ENCODE measurements around the gene INTU. TPM values are rescaled to one million over a fixed set of nuclear protein-coding genes. Genes with fewer than 3 reads are reported as not detected.
A peak's percentile ranks its signal among the peaks of the same experiment; 100 is the strongest.
"Not testable (repeated sequence)": the region's sequence is repeated elsewhere in the genome, so short reads cannot be mapped to it uniquely, and the experiment has no call there.

The INTU gene
- total RNA-seq, 4 donors from 2014 or later, result 5.8 to 19.3 (median 8.3) TPM

DNA sequence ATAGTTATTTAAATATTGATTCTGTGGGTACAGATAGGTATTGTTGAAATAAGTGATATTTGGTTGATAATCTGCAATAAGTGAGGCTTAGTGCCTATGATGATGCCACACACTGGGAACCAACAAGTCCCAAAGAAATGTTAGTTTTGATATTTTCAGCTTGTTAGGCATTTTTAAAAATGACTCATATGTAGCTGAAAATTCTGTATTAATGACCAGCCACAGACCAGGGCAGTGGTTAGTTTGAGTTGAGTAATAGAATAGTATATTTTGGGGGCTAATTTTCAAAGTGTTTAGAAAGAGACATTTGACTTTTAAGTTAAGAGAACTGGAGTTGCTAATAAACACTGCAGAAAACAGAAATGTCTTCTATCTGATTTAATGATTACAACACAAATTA, 9.4 kb downstream of the INTU start:
- TF ChIP-seq, protein P1, sequence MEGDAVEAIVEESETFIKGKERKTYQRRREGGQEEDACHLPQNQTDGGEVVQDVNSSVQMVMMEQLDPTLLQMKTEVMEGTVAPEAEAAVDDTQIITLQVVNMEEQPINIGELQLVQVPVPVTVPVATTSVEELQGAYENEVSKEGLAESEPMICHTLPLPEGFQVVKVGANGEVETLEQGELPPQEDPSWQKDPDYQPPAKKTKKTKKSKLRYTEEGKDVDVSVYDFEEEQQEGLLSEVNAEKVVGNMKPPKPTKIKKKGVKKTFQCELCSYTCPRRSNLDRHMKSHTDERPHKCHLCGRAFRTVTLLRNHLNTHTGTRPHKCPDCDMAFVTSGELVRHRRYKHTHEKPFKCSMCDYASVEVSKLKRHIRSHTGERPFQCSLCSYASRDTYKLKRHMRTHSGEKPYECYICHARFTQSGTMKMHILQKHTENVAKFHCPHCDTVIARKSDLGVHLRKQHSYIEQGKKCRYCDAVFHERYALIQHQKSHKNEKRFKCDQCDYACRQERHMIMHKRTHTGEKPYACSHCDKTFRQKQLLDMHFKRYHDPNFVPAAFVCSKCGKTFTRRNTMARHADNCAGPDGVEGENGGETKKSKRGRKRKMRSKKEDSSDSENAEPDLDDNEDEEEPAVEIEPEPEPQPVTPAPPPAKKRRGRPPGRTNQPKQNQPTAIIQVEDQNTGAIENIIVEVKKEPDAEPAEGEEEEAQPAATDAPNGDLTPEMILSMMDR (IDR thresholded peaks at IDR 0.05), result no peak
- no peak for DNase-seq (ENCODE audit: low spot score)
- peak; percentile 58 for ATAC-seq (ENCODE audit: low FRiP score)

DNA sequence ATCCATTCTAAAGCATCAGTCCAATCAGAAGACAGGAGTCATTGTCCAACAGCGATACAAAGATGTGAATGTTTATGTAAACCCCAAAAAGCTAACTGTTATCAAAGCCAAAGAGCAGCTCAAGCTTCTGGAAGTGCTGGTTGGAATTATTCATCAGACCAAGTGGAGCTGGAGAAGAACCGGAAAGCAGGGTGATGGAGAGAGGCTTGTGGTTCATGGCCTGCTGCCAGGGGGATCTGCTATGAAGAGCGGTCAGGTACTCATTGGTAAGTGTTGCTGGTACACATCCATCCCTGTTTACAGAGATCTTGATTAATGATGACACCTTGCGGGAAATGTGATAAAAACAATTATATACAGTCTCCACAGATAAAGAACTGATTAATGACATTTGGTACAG, 11.0 kb downstream of the INTU start:
- ATAC-seq (ENCODE audit: low FRiP score) (no peak), DNase-seq (ENCODE audit: low spot score) (no peak)
- TF ChIP-seq, protein P1 (IDR thresholded peaks at IDR 0.05), result no peak

DNA sequence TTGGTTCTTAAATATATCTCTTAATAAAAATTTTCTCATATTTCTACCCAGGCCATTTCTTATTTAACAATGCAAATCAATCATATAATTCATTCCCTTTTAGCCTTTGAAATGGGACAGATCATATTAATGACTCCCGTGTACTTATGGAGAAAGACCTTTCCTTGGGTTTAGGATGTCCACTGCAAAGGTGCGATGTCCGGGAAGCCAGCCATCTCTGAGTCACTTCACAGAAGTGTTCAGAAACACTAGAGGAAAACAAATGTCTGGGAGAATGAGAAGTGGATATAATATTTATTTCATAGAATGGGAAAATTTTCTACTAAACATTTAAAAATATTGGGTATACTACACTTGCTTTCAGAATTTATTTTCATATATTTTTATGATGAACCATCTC, 15.3 kb downstream of the INTU start:
- no peak for ATAC-seq (ENCODE audit: low FRiP score)
- TF ChIP-seq, protein P1 (IDR thresholded peaks at IDR 0.05), result no peak
- DNase-seq (ENCODE audit: low spot score), result no peak

DNA sequence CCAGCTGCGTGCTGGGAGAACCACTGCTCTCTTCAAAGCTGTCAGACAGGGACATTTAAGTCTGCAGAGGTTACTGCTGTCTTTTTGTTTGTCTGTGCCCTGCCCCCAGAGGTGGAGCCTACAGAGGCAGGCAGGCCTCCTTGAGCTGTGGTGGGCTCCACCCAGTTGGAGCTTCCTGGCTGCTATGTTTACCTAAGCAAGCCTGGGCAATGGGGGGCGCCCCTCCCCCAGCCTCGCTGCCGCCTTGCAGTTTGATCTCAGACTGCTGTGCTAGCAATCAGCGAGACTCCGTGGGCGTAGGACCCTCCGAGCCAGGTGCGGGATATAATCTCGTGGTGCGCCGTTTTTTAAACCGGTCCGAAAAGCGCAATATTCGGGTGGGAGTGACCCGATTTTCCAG, 22.8 kb downstream of the INTU start:
- not testable (repeated sequence) for ATAC-seq (ENCODE audit: low FRiP score); DNase-seq (ENCODE audit: low spot score)

DNA sequence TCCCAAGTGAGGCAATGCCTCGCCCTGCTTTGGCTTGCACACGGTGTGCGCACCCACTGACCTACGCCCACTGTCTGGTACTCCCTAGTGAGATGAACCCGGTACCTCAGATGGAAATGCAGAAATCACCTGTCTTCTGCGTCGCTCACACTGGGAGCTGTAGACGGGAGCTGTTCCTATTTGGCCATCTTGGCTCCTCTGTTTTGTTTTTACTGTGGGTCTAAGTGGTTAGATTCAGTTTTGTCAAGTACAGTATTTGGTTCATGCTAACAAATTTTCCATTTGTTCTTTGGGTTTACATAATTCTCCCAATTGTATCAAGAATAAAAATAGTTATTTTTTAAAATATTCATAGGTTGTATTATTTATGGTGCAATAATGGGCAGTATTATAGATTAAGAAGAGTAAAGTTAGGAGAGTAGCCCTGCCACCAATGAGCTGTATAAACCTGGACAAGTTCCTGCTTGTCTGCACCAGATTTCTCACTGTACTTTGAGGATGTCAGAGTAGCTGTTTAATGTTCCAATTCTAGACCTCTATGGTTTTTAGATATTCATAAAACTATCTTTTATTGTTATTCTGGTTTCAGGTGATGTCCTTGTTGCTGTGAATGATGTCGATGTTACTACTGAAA, 23.4 kb downstream of the INTU start:
- TF ChIP-seq, protein P1 (IDR thresholded peaks at IDR 0.05), result no peak
- ATAC-seq (ENCODE audit: low FRiP score) (no peak), DNase-seq (ENCODE audit: low spot score) (no peak)

DNA sequence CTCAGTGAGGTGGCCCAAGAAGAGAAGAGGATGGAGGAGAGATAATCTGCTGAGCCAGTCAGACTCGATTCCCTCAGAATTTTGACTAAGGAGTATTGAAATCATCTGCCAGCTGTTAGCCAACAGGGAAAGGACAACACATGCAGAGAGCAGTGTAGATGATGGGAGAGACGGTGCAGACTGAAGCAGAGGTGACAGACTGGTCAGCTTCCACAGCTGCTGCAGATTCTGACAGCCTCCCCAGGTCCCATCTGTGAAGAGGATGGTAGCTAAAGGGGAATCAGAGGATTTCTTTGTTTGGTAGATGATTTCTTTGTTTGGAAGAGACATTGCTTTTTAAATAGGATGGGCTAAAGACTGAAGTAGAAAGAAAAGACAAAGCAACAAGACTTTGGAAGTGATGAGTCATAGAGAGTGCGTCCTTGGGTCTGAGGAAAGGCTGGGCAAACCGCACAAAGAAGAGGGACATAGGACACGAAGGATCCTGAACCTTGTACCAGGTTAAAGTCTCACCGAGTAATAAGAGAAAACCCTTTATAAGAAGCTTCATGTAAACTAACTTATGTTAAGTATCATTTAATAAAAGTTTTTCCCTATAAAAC, 27.6 kb downstream of the INTU start:
- TF ChIP-seq, protein P1 (IDR thresholded peaks at IDR 0.05), result no peak
- DNase-seq (ENCODE audit: low spot score) (no peak), ATAC-seq (ENCODE audit: low FRiP score) (no peak)

DNA sequence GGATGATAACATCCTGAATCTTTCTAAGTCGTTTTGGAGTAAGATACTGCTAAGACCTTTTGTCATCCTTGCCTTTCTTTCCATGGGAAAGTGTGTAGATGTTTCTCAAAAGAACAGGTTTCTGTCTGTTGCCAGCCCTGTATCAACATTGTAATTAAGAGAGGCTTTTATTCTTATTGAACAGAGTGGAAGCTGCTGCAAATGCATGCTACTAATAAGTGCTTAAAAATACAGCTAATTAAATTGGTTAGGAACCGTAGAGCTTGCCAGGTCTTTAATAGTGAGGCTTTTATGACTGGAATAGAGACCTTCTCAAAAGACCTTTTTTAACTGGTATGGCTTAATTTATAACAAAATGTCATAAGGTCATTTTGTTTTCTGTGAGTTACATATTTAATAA, 34.4 kb downstream of the INTU start:
- DNase-seq (ENCODE audit: low spot score), result no peak
- TF ChIP-seq, protein P1 (IDR thresholded peaks at IDR 0.05), result no peak
- ATAC-seq (ENCODE audit: low FRiP score), result no peak
